Upper lobe of left lung (tissue), 6 donors: ENCODE results near the gene PALLD. TPM values are rescaled to one million over a fixed set of nuclear protein-coding genes. Genes with fewer than 3 reads are reported as not detected.

Experiments used
- ATAC-seq, 2 donors: fragments of 200-7000 bp; cut with Tn5 transposase; one replicate each; pipeline ENCODE4 v1.9.1; 2022; ENCODE audit warnings: mild to moderate bottlenecking in 2 of 2, moderate library complexity in 2 of 2; ENCODE audit not compliant: low FRiP score in 2 of 2
- DNase-seq, 2 donors: peaks; one replicate each; pipeline ENCODE4 v3.0.0-alpha.2; 2019 to 2020
- H3K27ac ChIP-seq, 4 donors: fragments of 200-600 bp; sonication (generic); one replicate each; pipeline ENCODE4 v1.5.1; 2016 to 2019
- H3K27me3 ChIP-seq, 4 donors: fragments of 200-600 bp; sonication (generic); one replicate each; pipeline ENCODE4 v1.5.1; 2017 to 2019
- H3K36me3 ChIP-seq, 4 donors: fragments of 200-600 bp; sonication (generic); one replicate each; pipeline ENCODE4 v1.5.1; 2016 to 2019
- H3K4me1 ChIP-seq, 4 donors: fragments of 200-600 bp; sonication (generic); one replicate each; pipeline ENCODE4 v1.5.1; 2018 to 2019
- H3K4me3 ChIP-seq, 4 donors: fragments of 200-600 bp; sonication (generic); one replicate each; pipeline ENCODE4 v1.5.1; 2017 to 2019; ENCODE audit warnings: mild to moderate bottlenecking in 2 of 4, moderate library complexity in 1 of 4
- H3K9me3 ChIP-seq, 4 donors: fragments of 200-600 bp; sonication (generic); one replicate each; pipeline ENCODE4 v1.5.1; 2018 to 2019
- EP300 ChIP-seq, 4 donors: sonication (generic); formaldehyde crosslinking; IDR thresholded peaks; one replicate each; pipeline ENCODE4 v1.5.1; 2017; ENCODE audit warnings: antibody characterized with exemption in 4 of 4, control low read depth in 2 of 4
- POLR2A ChIP-seq, 4 donors: fragments of 450-650 bp; IDR thresholded peaks; one replicate each; pipeline ENCODE4 v1.5.1; 2016 to 2017; ENCODE audit warnings: antibody characterized with exemption in 4 of 4, mild to moderate bottlenecking in 2 of 4
- POLR2AphosphoS5 ChIP-seq, 2 donors: sonication (generic); formaldehyde crosslinking; IDR thresholded peaks; one replicate each; pipeline ENCODE4 v1.5.1; 2017; ENCODE audit warnings: antibody characterized with exemption in 2 of 2
- WGBS, 2 donors: methylation state at CpG; one replicate each; pipeline ENCODE4 v1.1.5; 2017 to 2018; 5-methylcytosine and 5-hydroxymethylcytosine counted together
- total RNA-seq, 6 donors: library from RNA; depleted of rRNA in 4 of 6; stranded (reverse); fragments of >200 nt in 4 of 6; gene quantifications; one replicate each; pipeline versions ENCODE4 v1.1.0 to v1.2.1, GENCODE V29; 2016 to 2021
- TF ChIP-seq, protein P1 (sequence below), 6 experiments: fragments of 450-650 bp in 4 of 6; fragments of 200-600 bp in 2 of 6; sonication (generic) in 2 of 6; IDR thresholded peaks; one replicate each; pipeline ENCODE4 v1.5.1; 2016 to 2019; ENCODE audit warnings: antibody characterized with exemption in 6 of 6
- donor health status: DM: no; HTN: no; CAD: no; lungs with moderate emphysema.
- donor health status: DM: no; HTN: yes; CAD: no; lungs with severe emphysema.

Gene PALLD
- total RNA-seq, 6 donors from 2014 or later = 63.9 to 175 (median 134) TPM

DNA sequence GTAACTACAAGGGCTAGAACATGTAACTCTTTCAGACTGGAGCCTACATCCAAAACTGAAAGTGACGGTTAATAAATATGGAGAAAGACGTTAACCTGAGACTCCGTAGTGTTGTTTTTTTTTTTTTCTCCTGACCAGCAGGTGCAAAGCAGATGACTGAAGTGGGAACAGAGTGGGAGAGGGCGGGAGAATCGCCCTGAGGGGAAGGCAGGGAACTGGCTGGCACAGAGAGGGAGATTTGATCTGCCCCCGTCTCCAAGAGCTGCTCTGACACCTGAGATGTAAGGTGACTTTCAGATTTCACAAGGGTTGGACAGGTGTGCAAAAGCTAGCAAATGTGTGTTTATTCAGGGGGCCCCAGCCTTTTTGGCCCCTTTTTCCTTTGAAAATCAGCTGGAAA is 180.2 kb downstream of the PALLD start:
- TF ChIP-seq, protein P1, sequence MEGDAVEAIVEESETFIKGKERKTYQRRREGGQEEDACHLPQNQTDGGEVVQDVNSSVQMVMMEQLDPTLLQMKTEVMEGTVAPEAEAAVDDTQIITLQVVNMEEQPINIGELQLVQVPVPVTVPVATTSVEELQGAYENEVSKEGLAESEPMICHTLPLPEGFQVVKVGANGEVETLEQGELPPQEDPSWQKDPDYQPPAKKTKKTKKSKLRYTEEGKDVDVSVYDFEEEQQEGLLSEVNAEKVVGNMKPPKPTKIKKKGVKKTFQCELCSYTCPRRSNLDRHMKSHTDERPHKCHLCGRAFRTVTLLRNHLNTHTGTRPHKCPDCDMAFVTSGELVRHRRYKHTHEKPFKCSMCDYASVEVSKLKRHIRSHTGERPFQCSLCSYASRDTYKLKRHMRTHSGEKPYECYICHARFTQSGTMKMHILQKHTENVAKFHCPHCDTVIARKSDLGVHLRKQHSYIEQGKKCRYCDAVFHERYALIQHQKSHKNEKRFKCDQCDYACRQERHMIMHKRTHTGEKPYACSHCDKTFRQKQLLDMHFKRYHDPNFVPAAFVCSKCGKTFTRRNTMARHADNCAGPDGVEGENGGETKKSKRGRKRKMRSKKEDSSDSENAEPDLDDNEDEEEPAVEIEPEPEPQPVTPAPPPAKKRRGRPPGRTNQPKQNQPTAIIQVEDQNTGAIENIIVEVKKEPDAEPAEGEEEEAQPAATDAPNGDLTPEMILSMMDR (IDR thresholded peaks at IDR 0.05) = no peak
- no peak for TF ChIP-seq EP300 (IDR thresholded peaks at IDR 0.05)
- TF ChIP-seq POLR2A (IDR thresholded peaks at IDR 0.05) = no peak
- TF ChIP-seq POLR2AphosphoS5 (IDR thresholded peaks at IDR 0.05) = no peak
- H3K4me3 ChIP-seq = no peak overlapping the region
- 77 to 83% methylated on average over 6 of the region's 6 CpGs for WGBS, 2 donors
- no peak for ATAC-seq
- H3K36me3 ChIP-seq = no peaks in the 10 kb centered on the region
- peaks cover 0 to 15% (median 9%) of the 10 kb centered on the region in 4 donors for H3K4me1 ChIP-seq
- no peaks in the 10 kb centered on the region for H3K9me3 ChIP-seq
- no peak for DNase-seq
- no peak overlapping the region for H3K27ac ChIP-seq
- no peaks in the 10 kb centered on the region for H3K27me3 ChIP-seq

DNA sequence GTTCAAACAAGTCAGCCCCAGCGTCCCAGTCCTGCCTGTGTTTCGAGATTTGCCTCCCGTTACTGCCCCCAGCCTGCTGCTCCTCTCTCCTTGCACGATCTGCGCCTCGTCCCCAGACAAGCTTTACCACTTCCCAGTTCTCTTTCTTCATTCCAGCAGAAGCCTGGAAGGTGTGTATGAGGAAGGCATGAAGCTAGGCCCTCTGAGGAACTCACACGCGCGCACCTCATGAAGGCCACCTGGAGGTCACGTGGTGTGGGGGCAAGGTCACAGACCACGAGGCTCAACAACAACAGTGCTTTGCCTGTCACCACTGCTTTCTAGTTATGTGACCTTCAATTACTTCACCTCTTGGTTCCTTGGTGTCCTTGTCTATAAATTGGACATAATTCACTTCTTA is 181.0 kb downstream of the PALLD start:
- no peaks in the 10 kb centered on the region for H3K36me3 ChIP-seq
- H3K27ac ChIP-seq = no peak overlapping the region
- ATAC-seq (no peak), DNase-seq (no peak)
- no peaks in the 10 kb centered on the region for H3K27me3 ChIP-seq
- H3K4me1 ChIP-seq = peaks cover 0 to 15% (median 9%) of the 10 kb centered on the region in 4 donors
- H3K9me3 ChIP-seq = no peaks in the 10 kb centered on the region
- WGBS, 2 donors = 95 to 96% methylated on average over 11 of the region's 11 CpGs
- no peak overlapping the region for H3K4me3 ChIP-seq
- TF ChIP-seq POLR2A (IDR thresholded peaks at IDR 0.05) (no peak), EP300 (IDR thresholded peaks at IDR 0.05) (no peak), POLR2AphosphoS5 (IDR thresholded peaks at IDR 0.05) (no peak)
- TF ChIP-seq, protein P1 (IDR thresholded peaks at IDR 0.05) = no peak

- Histone ChIP-seq H3K9me3 (no peaks in the 10 kb centered on the region), H3K4me1 (peaks cover 0 to 15% (median 9%) of the 10 kb centered on the region in 4 donors), H3K27me3 (no peaks in the 10 kb centered on the region), H3K36me3 (no peaks in the 10 kb centered on the region), H3K4me3 (no peak overlapping the region), H3K27ac (no peak overlapping the region)
- ATAC-seq (peak in 1 of 2 donors; percentile 67), DNase-seq (no peak)
- TF ChIP-seq POLR2AphosphoS5 (IDR thresholded peaks at IDR 0.05) (no peak), EP300 (IDR thresholded peaks at IDR 0.05) (no peak), POLR2A (IDR thresholded peaks at IDR 0.05) (no peak)
- TF ChIP-seq, protein P1 (IDR thresholded peaks at IDR 0.05) = no peak
- WGBS, 2 donors = 96% methylated on average over 8 of the region's 8 CpGs
These were observed 182.0 kb downstream of the PALLD start for GRCh38 chr4:168678751-168679366.

- ATAC-seq = peak in 1 of 2 donors; percentile 12
These were observed 182.5 kb downstream of the PALLD start for GRCh38 chr4:168679397-168679796.

More at GRCh38 chr4:168679397-168679796, 182.5 kb downstream of the PALLD start:
- WGBS, 2 donors = 92 to 94% methylated on average over 3 of the region's 3 CpGs
- no peak for DNase-seq
- Histone ChIP-seq H3K4me1 (peaks cover 0 to 10% (median 5%) of the 10 kb centered on the region in 4 donors), H3K9me3 (no peaks in the 10 kb centered on the region), H3K27me3 (no peaks in the 10 kb centered on the region), H3K27ac (no peak overlapping the region), H3K4me3 (no peak overlapping the region), H3K36me3 (no peaks in the 10 kb centered on the region)
- TF ChIP-seq POLR2A (IDR thresholded peaks at IDR 0.05) (no peak), POLR2AphosphoS5 (IDR thresholded peaks at IDR 0.05) (no peak), EP300 (IDR thresholded peaks at IDR 0.05) (no peak)
- TF ChIP-seq, protein P1 (IDR thresholded peaks at IDR 0.05) = no peak
